Activated CD4-positive, CD25-positive, alpha-beta regulatory T cell (primary cell): ENCODE data around the gene FHOD3.
"Not testable (repeated sequence)": the region's sequence is repeated elsewhere in the genome, so short reads cannot be mapped to it uniquely, and the experiment has no call there.

Experiments
- DNase-seq, 4 experiments: peaks; one replicate each; lab custom pipeline; 2025; lab: John Stamatoyannopoulos, UW

Gene FHOD3

GRCh38 chr18:36786686-36787085, 489.2 kb downstream of the FHOD3 start:
- DNase-seq = no peak

- no peak for DNase-seq
Measured at GRCh38 chr18:36792634-36793283, 495.2 kb downstream of the FHOD3 start.

- DNase-seq = no peak
Measured at GRCh38 chr18:36798738-36799473, 501.4 kb downstream of the FHOD3 start.

DNA sequence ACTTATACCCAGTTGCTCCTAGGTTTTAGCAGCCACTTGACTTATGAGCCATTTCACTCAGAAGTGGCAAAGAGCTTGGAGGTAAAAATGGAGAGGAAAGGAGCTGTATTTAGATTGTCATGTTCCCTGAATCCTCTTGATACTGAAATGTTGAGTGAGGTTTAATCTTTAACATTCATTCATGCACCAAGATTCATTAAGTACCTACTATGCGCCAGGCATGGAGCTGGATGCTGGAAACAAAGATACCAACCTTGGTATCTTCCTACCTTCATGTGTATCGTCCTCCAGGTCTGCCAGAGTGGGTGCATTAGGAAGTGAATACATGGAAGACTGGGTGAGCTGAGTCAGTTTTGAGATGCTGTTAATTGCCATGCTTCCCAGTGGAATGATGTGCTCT, 507.6 kb downstream of the FHOD3 start:
- no peak for DNase-seq

DNA sequence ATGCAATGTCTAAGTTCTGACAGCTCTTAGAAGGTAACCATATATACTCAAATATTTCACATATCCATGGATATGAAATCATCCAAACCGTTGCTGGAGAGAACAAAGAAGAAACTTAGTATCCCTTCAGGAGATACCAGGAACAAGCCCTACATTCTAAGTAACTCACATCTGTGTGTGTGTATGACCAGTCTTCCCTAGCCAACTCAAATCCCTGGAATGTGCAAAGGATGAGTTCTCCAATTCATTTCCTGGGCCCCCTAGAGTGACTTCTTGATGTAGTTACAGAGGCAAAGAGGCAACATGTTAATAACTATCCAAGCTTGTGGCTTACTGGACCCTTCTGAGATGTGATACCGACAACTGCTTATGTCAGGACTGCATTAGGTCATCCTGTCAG, 511.2 kb downstream of the FHOD3 start:
- no peak for DNase-seq

GRCh38 chr18:36809590-36810381, 512.3 kb downstream of the FHOD3 start:
- DNase-seq = peak in 1 of 4 experiments; percentile 2

DNA sequence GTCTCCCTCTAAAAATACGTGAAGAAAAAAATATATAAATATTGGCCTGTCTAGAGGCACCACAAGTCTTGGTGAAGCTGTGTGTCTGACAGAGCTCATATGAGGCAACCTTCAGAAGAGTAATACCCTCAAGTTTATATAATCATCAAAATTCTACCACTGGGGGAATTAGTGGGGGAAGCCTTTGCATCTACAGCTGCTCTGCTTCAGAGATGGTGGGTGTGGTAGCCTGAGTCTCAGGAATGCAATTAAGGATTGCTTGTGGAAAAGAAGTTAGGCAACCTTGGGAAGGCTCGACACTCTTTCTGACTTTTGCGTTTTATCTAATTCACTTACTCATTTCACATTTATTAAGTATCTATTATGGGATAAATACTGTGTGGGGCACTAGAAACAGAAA, 513.9 kb downstream of the FHOD3 start:
- no peak for DNase-seq

- DNase-seq = no peak
Measured at GRCh38 chr18:36811955-36812354, 514.4 kb downstream of the FHOD3 start.

GRCh38 chr18:36812678-36813077, 515.2 kb downstream of the FHOD3 start:
- DNase-seq = no peak

DNA sequence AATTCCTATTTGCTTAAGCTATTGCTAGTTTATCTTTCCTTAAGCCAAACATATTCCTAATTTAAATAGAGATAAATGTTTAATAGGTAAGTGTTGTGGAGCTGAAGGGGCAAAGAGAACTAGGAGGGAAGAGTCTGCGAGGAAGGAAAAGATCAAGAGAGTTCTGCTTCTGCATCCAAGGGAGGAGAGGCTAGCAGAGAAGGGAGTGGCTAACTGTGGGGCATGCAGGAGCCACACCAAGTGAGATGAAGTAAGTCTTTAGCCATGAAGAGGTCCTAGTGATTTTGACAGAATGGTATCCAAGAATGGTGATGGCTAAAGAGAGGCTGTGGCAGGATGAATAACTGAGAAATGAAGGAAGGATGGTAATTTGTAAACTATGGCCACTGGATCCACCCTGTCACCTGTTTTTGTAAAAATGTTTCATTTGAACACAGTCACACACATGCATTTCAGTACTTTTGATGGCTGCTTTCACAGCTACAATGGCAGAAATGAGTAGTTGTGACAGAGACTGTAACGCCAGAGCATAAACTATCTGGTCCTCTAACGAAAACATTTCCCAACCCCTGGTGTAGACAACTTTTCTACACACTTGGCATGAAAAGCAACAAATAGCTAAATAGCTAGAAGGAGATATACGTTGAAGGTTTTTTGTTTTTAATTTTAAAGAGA, 515.7 kb downstream of the FHOD3 start:
- DNase-seq = no peak

- no peak for DNase-seq
Measured at GRCh38 chr18:36813824-36814223, 516.3 kb downstream of the FHOD3 start.

DNA sequence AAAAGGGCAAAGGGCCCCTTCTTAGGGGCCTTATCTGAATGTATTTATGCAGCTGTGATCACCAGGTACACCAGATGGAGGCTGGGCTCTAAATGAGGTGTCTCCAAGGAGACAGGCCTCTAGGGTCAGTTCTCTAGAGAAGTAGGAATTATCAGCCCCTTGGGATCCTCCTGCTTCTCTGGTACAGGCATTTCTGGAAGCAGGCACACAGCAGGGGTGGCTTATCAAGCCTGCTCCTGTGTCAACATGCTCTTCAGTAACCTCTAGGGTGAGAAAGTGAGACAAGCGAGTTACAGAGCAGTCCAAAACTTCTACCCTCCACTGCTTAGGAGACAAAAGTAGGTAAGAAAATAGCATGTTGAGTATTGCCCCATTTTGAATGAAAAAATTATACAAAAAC, 517.5 kb downstream of the FHOD3 start:
- DNase-seq = no peak

DNA sequence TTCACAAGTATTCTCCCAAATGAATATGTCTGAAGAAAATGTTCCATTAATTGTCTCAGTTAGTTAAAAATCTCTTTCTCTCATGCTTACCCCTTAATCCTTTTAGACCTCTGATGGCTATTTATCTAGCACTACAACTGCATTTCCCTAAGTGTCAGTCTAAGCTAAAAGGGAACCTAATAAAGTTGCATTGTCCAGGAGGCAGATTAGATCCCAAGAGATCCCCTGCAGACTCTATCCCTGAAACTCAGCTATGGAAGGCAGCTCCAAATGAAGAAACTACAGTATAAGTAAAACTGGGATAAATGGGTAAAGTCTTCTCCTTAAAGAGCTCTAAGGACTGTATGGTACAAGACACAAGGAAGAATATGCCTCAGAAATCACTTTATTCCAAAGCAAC, 518.6 kb downstream of the FHOD3 start:
- not testable (repeated sequence) for DNase-seq

- DNase-seq = no peak
Measured at GRCh38 chr18:36817039-36817438, 519.5 kb downstream of the FHOD3 start.

DNA sequence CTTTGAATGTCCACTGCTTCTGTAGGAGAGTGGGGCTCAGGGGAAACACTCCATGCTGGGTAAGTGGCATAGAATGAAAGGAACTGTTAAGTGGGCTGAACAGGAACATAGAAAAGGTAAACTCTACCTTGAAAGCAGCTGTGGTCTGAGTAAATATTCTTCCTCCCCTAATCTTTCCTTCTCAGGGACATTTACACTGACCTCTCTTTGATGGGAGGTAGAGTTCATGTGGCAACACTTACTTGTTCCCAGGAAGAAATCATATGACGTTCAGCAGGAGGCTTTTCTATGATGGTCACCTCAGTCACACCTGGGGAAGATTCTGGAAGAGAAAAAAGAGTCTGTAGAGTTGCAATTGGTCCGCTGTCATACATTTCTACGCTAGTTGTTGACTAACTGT, 521.1 kb downstream of the FHOD3 start:
- DNase-seq = no peak

- no peak for DNase-seq
Measured at GRCh38 chr18:36819621-36820020, 522.1 kb downstream of the FHOD3 start.

DNA sequence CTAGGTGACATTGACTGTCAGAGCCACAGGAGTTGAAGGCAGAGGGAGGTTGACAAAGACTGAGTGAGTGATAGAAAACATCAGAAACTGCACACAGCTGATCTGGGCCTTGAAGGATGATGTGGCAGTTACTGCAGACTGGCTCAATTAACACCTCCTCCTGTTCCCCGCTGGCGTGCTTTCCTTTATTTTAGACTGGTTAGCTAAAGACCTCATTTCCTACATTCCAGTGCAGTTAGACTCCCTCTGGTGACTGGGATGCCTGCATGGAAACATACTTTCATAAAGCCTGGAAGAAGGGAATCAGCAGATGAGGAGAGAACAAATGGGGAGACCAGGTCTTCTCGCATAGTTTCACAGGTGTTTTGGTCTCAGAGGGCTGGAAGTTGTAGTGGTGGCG, 524.2 kb downstream of the FHOD3 start:
- DNase-seq = no peak

GRCh38 chr18:36825526-36825925, 528.0 kb downstream of the FHOD3 start:
- DNase-seq = no peak

- DNase-seq = no peak
Measured at GRCh38 chr18:36826556-36826955, 529.0 kb downstream of the FHOD3 start.

DNA sequence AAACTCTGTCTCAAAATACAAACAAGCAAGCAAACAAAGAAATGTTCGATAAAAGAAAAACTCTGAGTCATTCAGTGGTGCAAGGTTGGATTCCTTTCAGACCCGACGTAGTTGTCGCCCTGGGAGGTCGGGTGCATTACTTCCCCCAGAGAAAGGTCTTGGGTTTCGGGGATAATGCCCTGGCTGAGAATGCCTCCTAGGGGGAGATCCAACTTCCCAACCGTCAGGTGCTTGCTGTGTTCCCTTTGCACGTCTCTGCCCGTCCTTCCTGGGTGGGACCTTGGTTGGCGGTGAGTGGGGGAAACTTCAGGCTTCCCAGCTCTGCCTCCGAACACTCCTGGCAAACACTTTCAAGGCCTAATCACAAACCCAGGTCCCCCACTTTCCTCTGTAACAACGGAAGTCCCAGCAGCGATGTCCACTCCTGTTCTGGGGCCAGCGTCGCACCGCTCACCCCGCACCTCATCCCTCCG, 530.7 kb downstream of the FHOD3 start:
- DNase-seq = peak in 1 of 4 experiments; percentile 1

DNA sequence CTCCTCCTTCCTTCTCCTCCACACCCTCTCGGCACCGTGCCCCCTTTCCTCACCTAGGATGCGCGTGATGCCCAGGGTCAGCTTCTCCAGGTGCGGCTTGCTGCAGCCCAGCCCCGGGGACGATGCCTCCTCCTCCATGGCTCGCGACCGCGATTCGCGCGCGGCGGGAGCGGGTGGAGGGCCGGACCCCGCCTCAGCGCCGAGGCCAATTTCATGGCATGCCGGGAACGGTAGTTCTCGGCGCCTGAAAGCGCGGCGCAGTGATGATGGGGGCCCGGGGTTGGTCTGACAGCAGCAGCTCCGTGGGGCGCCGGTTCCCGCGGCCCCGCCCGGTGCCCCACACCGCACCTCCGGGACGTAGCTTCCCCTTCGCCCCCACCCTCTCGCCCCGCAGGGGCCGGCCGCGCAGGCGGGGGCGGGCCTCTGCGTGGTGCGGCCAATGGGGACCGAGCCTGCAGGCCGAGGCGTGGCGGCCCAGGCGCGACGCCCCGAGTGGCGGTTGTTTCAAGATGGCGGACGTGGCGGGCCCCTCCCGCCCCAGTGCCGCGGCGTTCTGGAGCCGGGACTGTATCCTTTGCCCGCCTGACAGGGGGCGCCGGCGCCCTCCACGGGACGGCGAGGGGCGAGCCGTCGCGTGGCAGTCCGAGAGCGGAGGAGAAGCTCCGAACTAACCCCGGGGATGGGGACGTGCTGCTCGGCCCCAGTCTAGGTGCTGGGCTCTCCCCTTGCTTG, 531.3 kb downstream of the FHOD3 start, which contains the start of the genes KIAA1328 and TPGS2:
TSS of gene KIAA1328 (plus strand) at position 498 of the 732 bp plus-strand sequence. CDS start at position 510, 12 bp downstream.
TSS of gene TPGS2 (minus strand) at position 373 of the 732 bp plus-strand sequence. CDS start at position 138, 235 bp downstream.
- DNase-seq = peak; percentile 62 to 80 (median 75)
